Subcutaneous abdominal adipose tissue (tissue), 5 donors: ENCODE results near the gene IVNS1ABP.

Experiments used
- H3K27ac ChIP-seq: one replicate; pipeline ENCODE4 v1.7.0; 2013; ENCODE audit warnings: low read depth, mild to moderate bottlenecking, inconsistent platforms, low read length, moderate library complexity
- H3K27me3 ChIP-seq, 5 donors: one replicate each; pipeline ENCODE4 v1.7.0; 2013; ENCODE audit warnings: low read length in 5 of 5, inconsistent platforms in 1 of 5; ENCODE audit not compliant: control insufficient read depth in 5 of 5, insufficient read depth in 4 of 5
- H3K36me3 ChIP-seq, 5 donors: one replicate each; pipeline ENCODE4 v1.7.0; 2013; ENCODE audit warnings: low read length in 5 of 5; ENCODE audit not compliant: control insufficient read depth in 5 of 5, insufficient read depth in 5 of 5
- H3K4me1 ChIP-seq, 5 donors: one replicate each; pipeline ENCODE4 v1.7.0; 2013; ENCODE audit warnings: low read length in 5 of 5, mild to moderate bottlenecking in 3 of 5, moderate library complexity in 1 of 5; ENCODE audit not compliant: control insufficient read depth in 5 of 5, insufficient read depth in 5 of 5
- H3K4me3 ChIP-seq, 5 donors: one replicate each; pipeline ENCODE4 v1.7.0; 2013; ENCODE audit warnings: low read length in 5 of 5, low read depth in 1 of 5
- H3K9ac ChIP-seq, 5 donors: one replicate each; pipeline ENCODE4 v1.7.0; 2013; ENCODE audit warnings: low read length in 5 of 5, mild to moderate bottlenecking in 4 of 5, moderate library complexity in 3 of 5
- H3K9me3 ChIP-seq, 5 donors: one replicate each; pipeline ENCODE4 v1.7.0; 2013; ENCODE audit warnings: low read length in 5 of 5; ENCODE audit not compliant: control insufficient read depth in 5 of 5
- donor health status: healthy.
- donor health status: healthy.
- donor health status: healthy.
- donor health status: healthy.
- donor health status: healthy.

Gene IVNS1ABP

GRCh38 chr1:185284533-185285276, 32.3 kb downstream of the IVNS1ABP start:
- H3K4me3 ChIP-seq: no peak overlapping the region
- no peak overlapping the region for H3K27ac ChIP-seq
- H3K4me1 ChIP-seq: no peaks in the 10 kb centered on the region
- H3K9me3 ChIP-seq: no peaks in the 10 kb centered on the region
- no peak overlapping the region for H3K9ac ChIP-seq
- no peaks in the 10 kb centered on the region for H3K27me3 ChIP-seq
- H3K36me3 ChIP-seq: peaks cover 3 to 13% (median 7%) of the 10 kb centered on the region in 5 donors

GRCh38 chr1:185284116-185284515, 32.9 kb downstream of the IVNS1ABP start:
- no peaks in the 10 kb centered on the region for H3K4me1 ChIP-seq
- no peak overlapping the region for H3K9ac ChIP-seq
- no peak overlapping the region for H3K27ac ChIP-seq
- H3K9me3 ChIP-seq: no peaks in the 10 kb centered on the region
- H3K36me3 ChIP-seq: peaks cover 3 to 13% (median 7%) of the 10 kb centered on the region in 5 donors
- H3K4me3 ChIP-seq: no peak overlapping the region
- H3K27me3 ChIP-seq: no peaks in the 10 kb centered on the region

GRCh38 chr1:185281245-185281644, 35.8 kb downstream of the IVNS1ABP start:
- Histone ChIP-seq H3K27me3 (no peaks in the 10 kb centered on the region), H3K4me1 (no peaks in the 10 kb centered on the region), H3K9me3 (no peaks in the 10 kb centered on the region), H3K27ac (no peak overlapping the region), H3K4me3 (no peak overlapping the region), H3K9ac (no peak overlapping the region), H3K36me3 (peaks cover 9 to 20% (median 13%) of the 10 kb centered on the region in 5 donors)

GRCh38 chr1:185280589-185280988, 36.5 kb downstream of the IVNS1ABP start:
- no peak overlapping the region for H3K4me3 ChIP-seq
- H3K9ac ChIP-seq: no peak overlapping the region
- H3K9me3 ChIP-seq: no peaks in the 10 kb centered on the region
- peaks cover 9 to 20% (median 13%) of the 10 kb centered on the region in 5 donors for H3K36me3 ChIP-seq
- H3K4me1 ChIP-seq: no peaks in the 10 kb centered on the region
- no peak overlapping the region for H3K27ac ChIP-seq
- no peaks in the 10 kb centered on the region for H3K27me3 ChIP-seq

- H3K27me3 ChIP-seq: no peaks in the 10 kb centered on the region
- no peak overlapping the region for H3K27ac ChIP-seq
- no peak overlapping the region for H3K9ac ChIP-seq
- peaks cover 9 to 20% (median 13%) of the 10 kb centered on the region in 5 donors for H3K36me3 ChIP-seq
- H3K4me3 ChIP-seq: no peak overlapping the region
- H3K4me1 ChIP-seq: no peaks in the 10 kb centered on the region
- no peaks in the 10 kb centered on the region for H3K9me3 ChIP-seq
Measured at GRCh38 chr1:185279571-185279970, 37.5 kb downstream of the IVNS1ABP start.

- Histone ChIP-seq H3K9me3 (no peaks in the 10 kb centered on the region), H3K4me1 (no peaks in the 10 kb centered on the region), H3K36me3 (peaks cover 0 to 21% (median 0%) of the 10 kb centered on the region in 5 donors), H3K27ac (no peak overlapping the region), H3K4me3 (no peak overlapping the region), H3K9ac (no peak overlapping the region), H3K27me3 (no peaks in the 10 kb centered on the region)
Measured at GRCh38 chr1:185271921-185272320, 45.1 kb downstream of the IVNS1ABP start.

GRCh38 chr1:185268352-185268751, 48.7 kb downstream of the IVNS1ABP start:
- no peak overlapping the region for H3K4me3 ChIP-seq
- no peak overlapping the region for H3K9ac ChIP-seq
- H3K36me3 ChIP-seq: peaks cover 0 to 16% (median 0%) of the 10 kb centered on the region in 5 donors
- H3K9me3 ChIP-seq: no peaks in the 10 kb centered on the region
- no peaks in the 10 kb centered on the region for H3K27me3 ChIP-seq
- H3K4me1 ChIP-seq: no peaks in the 10 kb centered on the region
- H3K27ac ChIP-seq: no peak overlapping the region

- no peaks in the 10 kb centered on the region for H3K4me1 ChIP-seq
- no peak overlapping the region for H3K9ac ChIP-seq
- H3K36me3 ChIP-seq: peaks cover 0 to 16% (median 0%) of the 10 kb centered on the region in 5 donors
- H3K27ac ChIP-seq: no peak overlapping the region
- H3K27me3 ChIP-seq: no peaks in the 10 kb centered on the region
- H3K9me3 ChIP-seq: no peaks in the 10 kb centered on the region
- no peak overlapping the region for H3K4me3 ChIP-seq
Measured at GRCh38 chr1:185267701-185268100, 49.3 kb downstream of the IVNS1ABP start.

- Histone ChIP-seq H3K9me3 (no peaks in the 10 kb centered on the region), H3K4me1 (no peaks in the 10 kb centered on the region), H3K36me3 (peaks cover 0 to 16% (median 0%) of the 10 kb centered on the region in 5 donors), H3K27me3 (no peaks in the 10 kb centered on the region), H3K27ac (no peak overlapping the region), H3K4me3 (no peak overlapping the region), H3K9ac (no peak overlapping the region)
Measured at GRCh38 chr1:185267301-185267700, 49.7 kb downstream of the IVNS1ABP start.

- no peak overlapping the region for H3K27ac ChIP-seq
- H3K4me1 ChIP-seq: no peaks in the 10 kb centered on the region
- peaks cover 0 to 7% (median 0%) of the 10 kb centered on the region in 5 donors for H3K36me3 ChIP-seq
Measured at GRCh38 chr1:185265314-185265713, 51.7 kb downstream of the IVNS1ABP start.

More at GRCh38 chr1:185265314-185265713, 51.7 kb downstream of the IVNS1ABP start:
- H3K9me3 ChIP-seq: no peaks in the 10 kb centered on the region
- H3K9ac ChIP-seq: no peak overlapping the region
- no peak overlapping the region for H3K4me3 ChIP-seq
- H3K27me3 ChIP-seq: no peaks in the 10 kb centered on the region
